Prostate gland (tissue), 2 donors: ENCODE measurements around the gene GNA12. TPM values are rescaled to one million over a fixed set of nuclear protein-coding genes. Genes with fewer than 3 reads are reported as not detected.
A peak's percentile ranks its signal among the peaks of the same experiment; 100 is the strongest.
"Not testable (repeated sequence)": the region's sequence is repeated elsewhere in the genome, so short reads cannot be mapped to it uniquely, and the experiment has no call there.

Experiments
- DNase-seq: peaks from one replicate; pipeline ENCODE4 v3.0.0-alpha.2; 2019; ENCODE audit warnings: low spot score
- H3K27ac ChIP-seq, 2 donors: fragments of 200-600 bp; sonication (generic); 2 replicates each; pipeline ENCODE4 v1.5.1; 2017 to 2019
- H3K27me3 ChIP-seq: fragments of 200-600 bp; sonication (generic); replicated peaks from 2 replicates; pipeline ENCODE4 v1.5.1; 2019; ENCODE audit not compliant: insufficient read depth
- H3K36me3 ChIP-seq, 2 donors: fragments of 200-600 bp; sonication (generic); 1 replicate in 1 of 2; 2 replicates in 1 of 2; pipeline versions ENCODE4 v1.5.1 to v1.8.1; 2017 to 2019
- H3K4me1 ChIP-seq: fragments of 200-600 bp; sonication (generic); replicated peaks from 2 replicates; pipeline ENCODE4 v1.5.1; 2019
- H3K4me3 ChIP-seq, 2 donors: fragments of 200-600 bp; sonication (generic); 2 replicates each; pipeline ENCODE4 v1.5.1; 2017 to 2019
- H3K9me3 ChIP-seq: fragments of 200-600 bp; sonication (generic); 2 replicates; pipeline ENCODE4 v1.5.1; 2017
- CTCF ChIP-seq, 4 experiments: fragments of 200-600 bp in 2 of 4; fragments of 450-650 bp in 2 of 4; sonication (generic) in 2 of 4; IDR thresholded peaks; 1 replicate in 3 of 4; 2 replicates in 1 of 4; pipeline ENCODE4 v1.5.1; 2016 to 2019; ENCODE audit warnings: antibody characterized with exemption in 4 of 4, mild to moderate bottlenecking in 2 of 4, moderate library complexity in 2 of 4
- POLR2A ChIP-seq: fragments of 450-650 bp; IDR thresholded peaks from one replicate; pipeline ENCODE4 v1.6.1; 2016; ENCODE audit warnings: antibody characterized with exemption, mild to moderate bottlenecking
- POLR2AphosphoS5 ChIP-seq: sonication (generic); formaldehyde crosslinking; IDR thresholded peaks from one replicate; pipeline ENCODE4 v1.6.1; 2017; ENCODE audit warnings: antibody characterized with exemption
- WGBS: methylation state at CpG from one replicate; pipeline ENCODE4 v1.1.5; 2018; 5-methylcytosine and 5-hydroxymethylcytosine counted together
- intact Hi-C: fragments of 100-400 bp; cut with DNase I; formaldehyde crosslinking; loops from one replicate; pipeline ENCODE4 v1.14.2; 2022
- total RNA-seq, 2 donors: library from RNA; depleted of rRNA; stranded (reverse); fragments of >200 nt; gene quantifications; one replicate each; pipeline ENCODE4 v1.1.0, GENCODE V29; 2016

The GNA12 gene
- total RNA-seq, 2 donors from 2014 or later, result 22.6 to 102 TPM

GRCh38 chr7:2738766-2739549 lies 105.2 kb downstream of the GNA12 start:
- Histone ChIP-seq H3K36me3 (no peaks in the 10 kb centered on the region), H3K27me3 (no peaks in the 10 kb centered on the region), H3K4me3 (no peak overlapping the region), H3K27ac (no peak overlapping the region), H3K4me1 (no peaks in the 10 kb centered on the region), H3K9me3 (no peaks in the 10 kb centered on the region)
- DNase-seq, result no peak
- WGBS, result 92% methylated on average over 19 of the region's 19 CpGs
- intact Hi-C loops, result no loop called here
- TF ChIP-seq POLR2AphosphoS5, result no peak
- no peak for TF ChIP-seq CTCF (IDR thresholded peaks at IDR 0.05)
- TF ChIP-seq POLR2A, result no peak

GRCh38 chr7:2737771-2738540 lies 106.2 kb downstream of the GNA12 start:
- Histone ChIP-seq H3K36me3 (no peaks in the 10 kb centered on the region), H3K27me3 (no peaks in the 10 kb centered on the region), H3K27ac (peak overlapping the region in 1 of 2 donors; percentile 43), H3K4me1 (peaks cover under 1% of the 10 kb centered on the region), H3K9me3 (no peaks in the 10 kb centered on the region), H3K4me3 (no peak overlapping the region)
- intact Hi-C loops, result no loop called here
- no peak for TF ChIP-seq CTCF (IDR thresholded peaks at IDR 0.05)
- 66% methylated on average over 18 of the region's 18 CpGs for WGBS
- no peak for DNase-seq

- H3K36me3 ChIP-seq, H3K27me3 ChIP-seq, H3K9me3 ChIP-seq, intact Hi-C loops, H3K4me3 ChIP-seq, H3K4me1 ChIP-seq, DNase-seq: not testable (repeated sequence)
- WGBS, result 90% methylated on average over 15 of the region's 15 CpGs
- peak overlapping the region in 1 of 2 donors; percentile 3 for H3K27ac ChIP-seq
Observed at GRCh38 chr7:2737005-2737743, 106.9 kb downstream of the GNA12 start.

GRCh38 chr7:2736411-2736914 lies 107.6 kb downstream of the GNA12 start:
- Histone ChIP-seq H3K4me3 (no peak overlapping the region), H3K9me3 (no peaks in the 10 kb centered on the region), H3K27me3 (no peaks in the 10 kb centered on the region), H3K4me1 (peaks cover 5% of the 10 kb centered on the region), H3K36me3 (no peaks in the 10 kb centered on the region), H3K27ac (no peak overlapping the region)
- intact Hi-C loops, result no loop called here
- DNase-seq, result no peak
- TF ChIP-seq POLR2A (no peak), POLR2AphosphoS5 (no peak), CTCF (IDR thresholded peaks at IDR 0.05) (no peak)
- WGBS, result 93% methylated on average over 17 of the region's 17 CpGs

- TF ChIP-seq POLR2A (no peak), CTCF (IDR thresholded peaks at IDR 0.05) (no peak)
- 79% methylated on average over 13 of the region's 13 CpGs for WGBS
- no peak overlapping the region for H3K27ac ChIP-seq
- H3K4me3 ChIP-seq, result no peak overlapping the region
- H3K9me3 ChIP-seq, result no peaks in the 10 kb centered on the region
- no peak for DNase-seq
- H3K36me3 ChIP-seq, result no peaks in the 10 kb centered on the region
- peaks cover 5% of the 10 kb centered on the region for H3K4me1 ChIP-seq
- H3K27me3 ChIP-seq, result no peaks in the 10 kb centered on the region
- intact Hi-C loops, result no loop called here
Observed at GRCh38 chr7:2735744-2736143, 108.4 kb downstream of the GNA12 start.
